HG03378 (cell line): ENCODE data around the gene SEMA4B.
"Not testable (repeated sequence)": the region's sequence is repeated elsewhere in the genome, so short reads cannot be mapped to it uniquely, and the experiment has no call there.

Source experiments
- ATAC-seq: cut with Tn5 transposase; IDR thresholded peaks from one replicate; pipeline ENCODE4 v1.9.1; 2021; ENCODE audit warnings: mild to moderate bottlenecking, moderate library complexity; ENCODE audit not compliant: unreplicated experiment

The SEMA4B gene

GRCh38 chr15:90249203-90249863, 48.2 kb downstream of the SEMA4B start, which contains the start of gene TTLL13:
TSS of gene TTLL13 (plus strand) at chr15:90249556. CDS start at chr15:90250631, 1,075 bp downstream.
- ATAC-seq, result no peak

GRCh38 chr15:90257776-90258175, 56.6 kb downstream of the SEMA4B start:
- ATAC-seq, result no peak

- peak; percentile 78 for ATAC-seq
These were observed 58.4 kb downstream of the SEMA4B start for GRCh38 chr15:90259524-90259923.

- not testable (repeated sequence) for ATAC-seq
These were observed 59.6 kb downstream of the SEMA4B start for GRCh38 chr15:90260731-90261130.

GRCh38 chr15:90261811-90262210, 60.7 kb downstream of the SEMA4B start:
- no peak for ATAC-seq

- no peak for ATAC-seq
These were observed 61.3 kb downstream of the SEMA4B start for GRCh38 chr15:90262426-90262825.

- no peak for ATAC-seq
These were observed 63.5 kb downstream of the SEMA4B start for GRCh38 chr15:90264671-90265070.

- peak; percentile 90 for ATAC-seq
These were observed 64.3 kb downstream of the SEMA4B start, which contains the start of gene NGRN for GRCh38 chr15:90265271-90266060. TSS of gene NGRN (plus strand) at chr15:90265672. CDS start at chr15:90265713, 41 bp downstream.

GRCh38 chr15:90266061-90266431, 64.9 kb downstream of the SEMA4B start:
- ATAC-seq, result no peak

- no peak for ATAC-seq
These were observed 65.4 kb downstream of the SEMA4B start for GRCh38 chr15:90266485-90266884.

- ATAC-seq, result no peak
These were observed 67.3 kb downstream of the SEMA4B start for GRCh38 chr15:90268415-90268814.

GRCh38 chr15:90270502-90271150, 69.5 kb downstream of the SEMA4B start:
- ATAC-seq, result no peak

GRCh38 chr15:90271459-90272166, 70.5 kb downstream of the SEMA4B start:
- ATAC-seq, result no peak

- ATAC-seq, result not testable (repeated sequence)
These were observed 77.3 kb downstream of the SEMA4B start for GRCh38 chr15:90278467-90278866.
